GM12891 (cell line): ENCODE measurements around the gene DGCR2.

Source experiments
- POLR2A ChIP-seq: IDR thresholded peaks from 2 replicates; pipeline ENCODE4 v1.6.1; 2011; ENCODE audit warnings: low read depth, low read length, control low read depth
- POLR2AphosphoS5 ChIP-seq: IDR thresholded peaks from 2 replicates; pipeline ENCODE4 v1.6.1; 2011; ENCODE audit warnings: low read depth, low read length, control low read depth
- SPI1 ChIP-seq: IDR thresholded peaks from 2 replicates; pipeline ENCODE4 v1.6.1; 2011; ENCODE audit warnings: low read depth, low read length, control low read depth
- TAF1 ChIP-seq: IDR thresholded peaks from 2 replicates; pipeline ENCODE4 v1.6.1; 2011; ENCODE audit warnings: low read depth, low read length, control low read depth

GRCh38 chr22:19113429-19113828, 8.8 kb downstream of the DGCR2 start:
- TF ChIP-seq POLR2A (no peak), SPI1 (no peak), POLR2AphosphoS5 (no peak), TAF1 (no peak)
